HEK293 (cell line): ENCODE measurements around the gene MYO7A.

Experiments used
- CTCF ChIA-PET: fragments of 350-600 bp; formaldehyde crosslinking; extraction: SDS; loops from one replicate; lab custom pipeline; 2021; ENCODE audit warnings: antibody characterized with exemption; lab: Yijun Ruan, JAX
- POLR2A ChIA-PET: fragments of 300-600 bp; formaldehyde crosslinking; extraction: SDS; loops from one replicate; lab custom pipeline; 2020; ENCODE audit warnings: antibody characterized with exemption, inconsistent platforms; lab: Yijun Ruan, JAX
- H3K27ac ChIP-seq: fragments of 200-500 bp; sonication (Bioruptor generic); 2 replicates; pipeline ENCODE4 v1.5.1; 2014; ENCODE audit warnings: low read depth, low read length, control low read depth, inconsistent platforms; ENCODE audit errors: extremely low read depth
- H3K36me3 ChIP-seq, 2 experiments: fragments of 200-500 bp in 1 of 2; sonication (Bioruptor generic) in 1 of 2; 1 replicate in 1 of 2; 2 replicates in 1 of 2; pipeline ENCODE4 v1.5.1; 2014 to 2017; ENCODE audit warnings: inconsistent platforms in 2 of 2, low read length in 2 of 2; ENCODE audit not compliant: control insufficient read depth in 2 of 2, insufficient read depth in 1 of 2
- H3K4me1 ChIP-seq: fragments of 200-500 bp; sonication (Bioruptor generic); 2 replicates; pipeline ENCODE4 v1.5.1; 2014; ENCODE audit warnings: mild to moderate bottlenecking, low read length, inconsistent platforms; ENCODE audit not compliant: control insufficient read depth, insufficient read depth
- H3K4me3 ChIP-seq: 2 replicates; pipeline ENCODE4 v1.5.1; 2011; ENCODE audit warnings: low read depth, mild to moderate bottlenecking, control low read depth, low read length, moderate library complexity
- H3K9me3 ChIP-seq: fragments of 200-500 bp; sonication (Bioruptor generic); 2 replicates; pipeline ENCODE4 v1.5.1; 2014; ENCODE audit warnings: low read depth, low read length, inconsistent platforms; ENCODE audit not compliant: control insufficient read depth, insufficient read depth
- ELK4 ChIP-seq: IDR thresholded peaks from 2 replicates; pipeline ENCODE4 v1.6.1; 2011; ENCODE audit warnings: mild to moderate bottlenecking, low read depth, low read length, borderline replicate concordance
- GLIS2 ChIP-seq: fragments of 450-650 bp; formaldehyde crosslinking; IDR thresholded peaks from 2 replicates; pipeline ENCODE4 v1.5.1; 2016; ENCODE audit warnings: missing biosample characterization, missing genetic modification characterization
- KLF1 ChIP-seq: fragments of 450-650 bp; formaldehyde crosslinking; IDR thresholded peaks from 2 replicates; pipeline ENCODE4 v1.5.1; 2016; ENCODE audit warnings: missing biosample characterization, missing genetic modification characterization
- KLF9 ChIP-seq: fragments of 450-650 bp; formaldehyde crosslinking; IDR thresholded peaks from 2 replicates; pipeline ENCODE4 v1.5.1; 2016; ENCODE audit warnings: missing biosample characterization, missing genetic modification characterization, low read depth
- OSR2 ChIP-seq: fragments of 450-650 bp; formaldehyde crosslinking; IDR thresholded peaks from 2 replicates; pipeline ENCODE4 v1.5.1; 2016; ENCODE audit warnings: missing biosample characterization, missing genetic modification characterization
- SP7 ChIP-seq: fragments of 450-650 bp; formaldehyde crosslinking; IDR thresholded peaks from 2 replicates; pipeline ENCODE4 v1.5.1; 2016; ENCODE audit warnings: missing biosample characterization, missing genetic modification characterization
- TCF7L2 ChIP-seq: IDR thresholded peaks from 2 replicates; pipeline ENCODE4 v1.6.1; 2011; ENCODE audit warnings: low read depth, mild to moderate bottlenecking, inconsistent platforms, low read length, moderate library complexity, borderline replicate concordance
- ZBTB26 ChIP-seq: fragments of 450-650 bp; formaldehyde crosslinking; optimal IDR thresholded peaks from 2 replicates; pipeline ENCODE3; 2016; ENCODE audit warnings: missing biosample characterization, mild to moderate bottlenecking, missing genetic modification characterization
- ZBTB49 ChIP-seq: fragments of 450-650 bp; formaldehyde crosslinking; IDR thresholded peaks from 2 replicates; pipeline ENCODE4 v1.5.1; 2016; ENCODE audit warnings: missing biosample characterization, missing genetic modification characterization, low read depth
- ZNF248 ChIP-seq: fragments of 450-650 bp; formaldehyde crosslinking; IDR thresholded peaks from 2 replicates; pipeline ENCODE4 v1.5.1; 2017; ENCODE audit warnings: missing biosample characterization, missing genetic modification characterization
- ZNF280D ChIP-seq: fragments of 450-650 bp; formaldehyde crosslinking; IDR thresholded peaks from 2 replicates; pipeline ENCODE4 v1.5.1; 2016; ENCODE audit warnings: missing biosample characterization, missing genetic modification characterization
- ZNF324 ChIP-seq: fragments of 450-650 bp; formaldehyde crosslinking; IDR thresholded peaks from 2 replicates; pipeline ENCODE4 v1.5.1; 2016; ENCODE audit warnings: missing biosample characterization, missing genetic modification characterization
- ZNF354C ChIP-seq: fragments of 450-650 bp; formaldehyde crosslinking; IDR thresholded peaks from 2 replicates; pipeline ENCODE4 v1.5.1; 2016; ENCODE audit warnings: missing biosample characterization, missing genetic modification characterization, low read depth, borderline replicate concordance
- ZNF426 ChIP-seq: fragments of 450-650 bp; formaldehyde crosslinking; IDR thresholded peaks from 2 replicates; pipeline ENCODE4 v1.5.1; 2017; ENCODE audit warnings: missing biosample characterization, missing genetic modification characterization, mild to moderate bottlenecking, inconsistent platforms, moderate library complexity
- ZNF48 ChIP-seq: fragments of 450-650 bp; formaldehyde crosslinking; IDR thresholded peaks from 2 replicates; pipeline ENCODE4 v1.5.1; 2016; ENCODE audit warnings: missing biosample characterization, missing genetic modification characterization
- ZNF561 ChIP-seq: fragments of 450-650 bp; IDR thresholded peaks from 2 replicates; pipeline ENCODE4 v1.5.1; 2018; ENCODE audit warnings: missing biosample characterization, missing genetic modification characterization, borderline replicate concordance
- ZNF580 ChIP-seq: fragments of 450-650 bp; formaldehyde crosslinking; IDR thresholded peaks from 2 replicates; pipeline ENCODE4 v1.5.1; 2016; ENCODE audit warnings: missing biosample characterization, missing genetic modification characterization
- ZNF610 ChIP-seq: fragments of 450-650 bp; formaldehyde crosslinking; IDR thresholded peaks from 2 replicates; pipeline ENCODE4 v1.5.1; 2016; ENCODE audit warnings: missing biosample characterization, missing genetic modification characterization, borderline replicate concordance
- ZNF623 ChIP-seq: fragments of 450-650 bp; formaldehyde crosslinking; IDR thresholded peaks from 2 replicates; pipeline ENCODE4 v1.5.1; 2016; ENCODE audit warnings: missing biosample characterization, missing genetic modification characterization
- ZNF664 ChIP-seq: fragments of 450-650 bp; formaldehyde crosslinking; IDR thresholded peaks from 2 replicates; pipeline ENCODE4 v1.5.1; 2016; ENCODE audit warnings: missing biosample characterization, missing genetic modification characterization
- ZNF776 ChIP-seq: fragments of 450-650 bp; formaldehyde crosslinking; IDR thresholded peaks from 2 replicates; pipeline ENCODE4 v1.5.0; 2017; ENCODE audit warnings: missing biosample characterization, missing genetic modification characterization, borderline replicate concordance
- ZSCAN16 ChIP-seq: fragments of 450-650 bp; formaldehyde crosslinking; IDR thresholded peaks from 2 replicates; pipeline ENCODE4 v1.5.1; 2016; ENCODE audit warnings: missing biosample characterization, missing genetic modification characterization
- ZSCAN5A ChIP-seq: fragments of 450-650 bp; formaldehyde crosslinking; IDR thresholded peaks from 2 replicates; pipeline ENCODE4 v1.5.1; 2016; ENCODE audit warnings: missing biosample characterization, missing genetic modification characterization

The MYO7A gene

GRCh38 chr11:77131560-77131959 is 3.5 kb downstream of the MYO7A start (continued):
- TF ChIP-seq ZNF280D (tag by site-specific recombination), result no peak

- ChIA-PET CTCF (interaction anchor here (1.4 to 2.7 kb wide), 2 partner anchors 8 to 9 kb away, joined by 3 to 18 read pairs; partner anchors contain the start of gene MYO7A), POLR2A (no interaction called here)
- Histone ChIP-seq H3K4me1 (no peaks in the 10 kb centered on the region), H3K27ac (no peak overlapping the region), H3K9me3 (no peaks in the 10 kb centered on the region), H3K36me3 (no peaks in the 10 kb centered on the region), H3K4me3 (no peak overlapping the region)
- TF ChIP-seq KLF9 (tag by site-specific recombination), result no peak
- TF ChIP-seq ZSCAN16, result no peak
- no peak for TF ChIP-seq ZNF324 (tag by site-specific recombination)
- TF ChIP-seq ZBTB26 (tag by site-specific recombination), result no peak
- TF ChIP-seq OSR2, result no peak
- no peak for TF ChIP-seq TCF7L2
- no peak for TF ChIP-seq ZSCAN5A (tag by site-specific recombination)
Measured at GRCh38 chr11:77135069-77135468, 7.0 kb downstream of the MYO7A start.

- Histone ChIP-seq H3K9me3 (no peaks in the 10 kb centered on the region), H3K36me3 (no peaks in the 10 kb centered on the region), H3K4me3 (no peak overlapping the region)
- POLR2A ChIA-PET, result interaction anchor here (0.7 kb wide), 1 partner anchor 11 kb away, joined by 3 read pairs; no protein-coding TSS in a partner anchor
- TF ChIP-seq ZNF354C (tag by site-specific recombination) (no peak), ZNF776 (tag by site-specific recombination) (no peak), ZNF426 (tag by site-specific recombination) (no peak), ZNF580 (tag by site-specific recombination) (no peak), ZNF248 (tag by site-specific recombination) (no peak), ZNF623 (tag by site-specific recombination) (no peak), SP7 (tag by site-specific recombination) (no peak), ELK4 (no peak), ZNF610 (tag by site-specific recombination) (no peak), ZNF664 (no peak), ZBTB49 (tag by site-specific recombination) (no peak), ZNF561 (no peak), GLIS2 (no peak), KLF1 (tag by site-specific recombination) (no peak), ZNF48 (no peak)
- TF ChIP-seq, all 188 proteins: peak for 0
- CTCF ChIA-PET, result interaction anchor here (1.4 to 2.7 kb wide), 2 partner anchors 9 to 11 kb away, joined by 3 to 18 read pairs; partner anchors contain the start of gene MYO7A
- no peak overlapping the region for H3K27ac ChIP-seq
- no peaks in the 10 kb centered on the region for H3K4me1 ChIP-seq
Measured at GRCh38 chr11:77136074-77136473, 8.0 kb downstream of the MYO7A start.
